ENCODE results near the gene SORCS1.

The SORCS1 gene

GRCh38 chr10:107013258-107014006 lies 151.1 kb downstream of the SORCS1 start:
- Histone ChIP-seq H3K9ac (ENCODE audit: low read depth, low read length) (no peak overlapping the region), H3K36me3 (ENCODE audit: insufficient read depth, low read length) (no peaks in the 10 kb centered on the region), H3K27me3 (ENCODE audit: insufficient read depth, low read length) (no peaks in the 10 kb centered on the region), H3K27ac (ENCODE audit: low read depth, low read length) (no peak overlapping the region), H3K9me3 (ENCODE audit: insufficient read depth, low read depth, low read length) (peaks cover 8% of the 10 kb centered on the region; the same call in 1 of the 2 replicates), H3K4me1 (ENCODE audit: insufficient read depth, low read length) (peaks cover 17% of the 10 kb centered on the region), H3K4me3 (ENCODE audit: low read length) (no peak overlapping the region)
- WGBS, result 84% methylated on average over 4 of the region's 4 CpGs

GRCh38 chr10:107011992-107012391 lies 152.5 kb downstream of the SORCS1 start:
- Histone ChIP-seq H3K9me3 (ENCODE audit: insufficient read depth, low read depth, low read length) (peaks cover 4% of the 10 kb centered on the region; the same call in 1 of the 2 replicates), H3K4me1 (ENCODE audit: insufficient read depth, low read length) (peaks cover 17% of the 10 kb centered on the region), H3K9ac (ENCODE audit: low read depth, low read length) (no peak overlapping the region), H3K27ac (ENCODE audit: low read depth, low read length) (no peak overlapping the region), H3K4me3 (ENCODE audit: low read length) (no peak overlapping the region), H3K27me3 (ENCODE audit: insufficient read depth, low read length) (no peaks in the 10 kb centered on the region), H3K36me3 (ENCODE audit: insufficient read depth, low read length) (no peaks in the 10 kb centered on the region)
- WGBS, result 96% methylated on average over 3 of the region's 3 CpGs

GRCh38 chr10:107011105-107011504 lies 153.4 kb downstream of the SORCS1 start:
- Histone ChIP-seq H3K36me3 (ENCODE audit: insufficient read depth, low read length) (no peaks in the 10 kb centered on the region), H3K9me3 (ENCODE audit: insufficient read depth, low read depth, low read length) (no peaks in the 10 kb centered on the region), H3K27ac (ENCODE audit: low read depth, low read length) (no peak overlapping the region), H3K4me3 (ENCODE audit: low read length) (no peak overlapping the region), H3K4me1 (ENCODE audit: insufficient read depth, low read length) (peaks cover 17% of the 10 kb centered on the region), H3K27me3 (ENCODE audit: insufficient read depth, low read length) (no peaks in the 10 kb centered on the region), H3K9ac (ENCODE audit: low read depth, low read length) (no peak overlapping the region)
- 52% methylated on average over 2 of the region's 3 CpGs for WGBS

GRCh38 chr10:107010531-107010930 lies 154.0 kb downstream of the SORCS1 start:
- Histone ChIP-seq H3K4me3 (ENCODE audit: low read length) (no peak overlapping the region), H3K27me3 (ENCODE audit: insufficient read depth, low read length) (no peaks in the 10 kb centered on the region), H3K36me3 (ENCODE audit: insufficient read depth, low read length) (no peaks in the 10 kb centered on the region), H3K4me1 (ENCODE audit: insufficient read depth, low read length) (peaks cover 17% of the 10 kb centered on the region), H3K9ac (ENCODE audit: low read depth, low read length) (no peak overlapping the region), H3K27ac (ENCODE audit: low read depth, low read length) (no peak overlapping the region), H3K9me3 (ENCODE audit: insufficient read depth, low read depth, low read length) (no peaks in the 10 kb centered on the region)
- 95% methylated on average over 8 of the region's 8 CpGs for WGBS

GRCh38 chr10:107004362-107004761 lies 160.1 kb downstream of the SORCS1 start:
- 99% methylated on average over 2 of the region's 2 CpGs for WGBS
- H3K4me3 ChIP-seq (ENCODE audit: low read length), result no peak overlapping the region
- H3K36me3 ChIP-seq (ENCODE audit: insufficient read depth, low read length), result no peaks in the 10 kb centered on the region
- no peaks in the 10 kb centered on the region for H3K9me3 ChIP-seq (ENCODE audit: insufficient read depth, low read depth, low read length)
- H3K27me3 ChIP-seq (ENCODE audit: insufficient read depth, low read length), result no peaks in the 10 kb centered on the region
- H3K27ac ChIP-seq (ENCODE audit: low read depth, low read length), result no peak overlapping the region
- H3K4me1 ChIP-seq (ENCODE audit: insufficient read depth, low read length), result no peaks in the 10 kb centered on the region
- H3K9ac ChIP-seq (ENCODE audit: low read depth, low read length), result no peak overlapping the region

GRCh38 chr10:107002068-107002467 lies 162.4 kb downstream of the SORCS1 start:
- H3K4me3 ChIP-seq (ENCODE audit: low read length), result no peak overlapping the region
- 96% methylated on average over 3 of the region's 3 CpGs for WGBS

GRCh38 chr10:106999118-106999707 lies 165.3 kb downstream of the SORCS1 start:
- Histone ChIP-seq H3K27me3 (ENCODE audit: insufficient read depth, low read length) (no peaks in the 10 kb centered on the region), H3K4me3 (ENCODE audit: low read length) (no peak overlapping the region), H3K4me1 (ENCODE audit: insufficient read depth, low read length) (no peaks in the 10 kb centered on the region), H3K9ac (ENCODE audit: low read depth, low read length) (no peak overlapping the region), H3K9me3 (ENCODE audit: insufficient read depth, low read depth, low read length) (no peaks in the 10 kb centered on the region), H3K27ac (ENCODE audit: low read depth, low read length) (no peak overlapping the region), H3K36me3 (ENCODE audit: insufficient read depth, low read length) (no peaks in the 10 kb centered on the region)
- WGBS, result 94% methylated on average over 3 of the region's 3 CpGs

More at GRCh38 chr10:107002068-107002467, 162.4 kb downstream of the SORCS1 start:
- no peaks in the 10 kb centered on the region for H3K36me3 ChIP-seq (ENCODE audit: insufficient read depth, low read length)
- H3K27me3 ChIP-seq (ENCODE audit: insufficient read depth, low read length), result no peaks in the 10 kb centered on the region
- H3K9ac ChIP-seq (ENCODE audit: low read depth, low read length), result no peak overlapping the region
- no peaks in the 10 kb centered on the region for H3K4me1 ChIP-seq (ENCODE audit: insufficient read depth, low read length)
- H3K27ac ChIP-seq (ENCODE audit: low read depth, low read length), result no peak overlapping the region
- H3K9me3 ChIP-seq (ENCODE audit: insufficient read depth, low read depth, low read length), result no peaks in the 10 kb centered on the region

- no peaks in the 10 kb centered on the region for H3K4me1 ChIP-seq (ENCODE audit: insufficient read depth, low read length)
- no peak overlapping the region for H3K4me3 ChIP-seq (ENCODE audit: low read length)
- H3K27me3 ChIP-seq (ENCODE audit: insufficient read depth, low read length), result no peaks in the 10 kb centered on the region
- H3K9ac ChIP-seq (ENCODE audit: low read depth, low read length), result no peak overlapping the region
- H3K9me3 ChIP-seq (ENCODE audit: insufficient read depth, low read depth, low read length), result no peaks in the 10 kb centered on the region
- H3K36me3 ChIP-seq (ENCODE audit: insufficient read depth, low read length), result no peaks in the 10 kb centered on the region
- no peak overlapping the region for H3K27ac ChIP-seq (ENCODE audit: low read depth, low read length)
- 93% methylated on average over 3 of the region's 4 CpGs for WGBS
Observed at GRCh38 chr10:106997721-106998120, 166.8 kb downstream of the SORCS1 start.

- WGBS, result 97% methylated on average over 3 of the region's 3 CpGs
- no peak overlapping the region for H3K27ac ChIP-seq (ENCODE audit: low read depth, low read length)
- no peaks in the 10 kb centered on the region for H3K36me3 ChIP-seq (ENCODE audit: insufficient read depth, low read length)
- H3K27me3 ChIP-seq (ENCODE audit: insufficient read depth, low read length), result no peaks in the 10 kb centered on the region
- no peak overlapping the region for H3K9ac ChIP-seq (ENCODE audit: low read depth, low read length)
- no peaks in the 10 kb centered on the region for H3K4me1 ChIP-seq (ENCODE audit: insufficient read depth, low read length)
- no peak overlapping the region for H3K4me3 ChIP-seq (ENCODE audit: low read length)
- H3K9me3 ChIP-seq (ENCODE audit: insufficient read depth, low read depth, low read length), result no peaks in the 10 kb centered on the region
Observed at GRCh38 chr10:106996510-106996909, 168.0 kb downstream of the SORCS1 start.

GRCh38 chr10:106992055-106992454 lies 172.5 kb downstream of the SORCS1 start:
- Histone ChIP-seq H3K4me1 (ENCODE audit: insufficient read depth, low read length) (no peaks in the 10 kb centered on the region), H3K27me3 (ENCODE audit: insufficient read depth, low read length) (no peaks in the 10 kb centered on the region), H3K9me3 (ENCODE audit: insufficient read depth, low read depth, low read length) (no peaks in the 10 kb centered on the region), H3K36me3 (ENCODE audit: insufficient read depth, low read length) (no peaks in the 10 kb centered on the region), H3K9ac (ENCODE audit: low read depth, low read length) (no peak overlapping the region), H3K27ac (ENCODE audit: low read depth, low read length) (no peak overlapping the region), H3K4me3 (ENCODE audit: low read length) (no peak overlapping the region)
- 95% methylated on average over 4 of the region's 4 CpGs for WGBS

- Histone ChIP-seq H3K9ac (ENCODE audit: low read depth, low read length) (no peak overlapping the region), H3K4me1 (ENCODE audit: insufficient read depth, low read length) (no peaks in the 10 kb centered on the region), H3K36me3 (ENCODE audit: insufficient read depth, low read length) (no peaks in the 10 kb centered on the region), H3K9me3 (ENCODE audit: insufficient read depth, low read depth, low read length) (no peaks in the 10 kb centered on the region), H3K4me3 (ENCODE audit: low read length) (no peak overlapping the region), H3K27ac (ENCODE audit: low read depth, low read length) (no peak overlapping the region), H3K27me3 (ENCODE audit: insufficient read depth, low read length) (no peaks in the 10 kb centered on the region)
- WGBS, result 93% methylated on average over 4 of the region's 4 CpGs
Observed at GRCh38 chr10:106991091-106991490, 173.4 kb downstream of the SORCS1 start.
